HT-29 (cell line): ENCODE data around the gene NUTM2A. TPM values are rescaled to one million over a fixed set of nuclear protein-coding genes. Genes with fewer than 3 reads are reported as not detected.
A peak's percentile ranks its signal among the peaks of the same experiment; 100 is the strongest.
"Not testable (repeated sequence)": the region's sequence is repeated elsewhere in the genome, so short reads cannot be mapped to it uniquely, and the experiment has no call there.

Experiments
- DNase-seq: peaks from one replicate; pipeline ENCODE4 v3.0.0-alpha.2; 2015; ENCODE audit warnings: low spot score
- total RNA-seq: library from RNA; depleted of rRNA; stranded (reverse); fragments of >200 nt; shearing (Covaris generic); gene quantifications from 2 replicates; pipeline ENCODE4 v1.2.3, GENCODE V29; 2014; rRNA removed

The NUTM2A gene
- total RNA-seq: 0.21 TPM in 1 of 2 replicates, not detected in the other

DNA sequence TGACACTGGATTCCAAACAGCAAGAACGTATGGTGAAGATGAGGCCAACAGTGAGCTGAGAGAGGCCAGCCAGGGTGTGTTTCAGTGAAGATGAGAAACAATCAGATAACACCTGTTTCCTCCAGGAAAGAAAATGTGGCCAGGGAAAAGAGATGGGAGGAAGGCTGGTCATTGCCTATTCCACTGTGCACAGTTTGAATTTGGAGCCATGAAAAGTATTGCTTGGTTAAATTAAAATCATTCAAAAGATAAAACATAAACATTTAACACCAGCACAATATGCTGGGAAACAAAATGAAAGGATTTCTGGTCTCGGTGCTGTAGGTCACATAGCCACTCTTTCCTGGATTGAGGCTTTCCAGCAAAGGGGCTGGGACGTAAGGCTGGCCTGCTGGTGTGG is at the start of gene NUTM2A:
Gene NUTM2A, plus strand, starts transcription at position 301 of the 400 bp plus-strand sequence. CDS start 383 bp downstream, outside the sequence.
- not testable (repeated sequence) for DNase-seq

DNA sequence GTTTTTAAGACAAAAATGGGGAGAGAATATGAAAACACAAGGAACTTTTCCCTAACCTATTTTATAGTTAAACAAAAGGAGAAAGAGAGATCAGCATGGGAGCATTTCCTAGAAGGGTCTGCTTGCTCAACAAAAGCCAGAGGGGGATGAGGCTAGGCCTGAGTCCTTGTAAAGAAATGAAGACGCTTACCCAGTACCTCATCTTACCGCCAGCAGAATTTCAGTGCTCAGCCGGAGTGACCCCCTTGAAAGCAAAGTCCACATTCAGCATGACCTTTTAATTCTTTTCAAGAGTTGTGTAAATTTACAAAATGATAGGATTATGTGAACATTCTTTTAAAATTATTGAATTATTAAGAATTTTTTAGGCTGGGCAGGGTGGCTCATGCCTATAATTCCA is 47.7 kb upstream of the NUTM2A start:
- not testable (repeated sequence) for DNase-seq

- not testable (repeated sequence) for DNase-seq
Measured at GRCh38 chr10:87184421-87184820, 40.8 kb upstream of the NUTM2A start.

DNA sequence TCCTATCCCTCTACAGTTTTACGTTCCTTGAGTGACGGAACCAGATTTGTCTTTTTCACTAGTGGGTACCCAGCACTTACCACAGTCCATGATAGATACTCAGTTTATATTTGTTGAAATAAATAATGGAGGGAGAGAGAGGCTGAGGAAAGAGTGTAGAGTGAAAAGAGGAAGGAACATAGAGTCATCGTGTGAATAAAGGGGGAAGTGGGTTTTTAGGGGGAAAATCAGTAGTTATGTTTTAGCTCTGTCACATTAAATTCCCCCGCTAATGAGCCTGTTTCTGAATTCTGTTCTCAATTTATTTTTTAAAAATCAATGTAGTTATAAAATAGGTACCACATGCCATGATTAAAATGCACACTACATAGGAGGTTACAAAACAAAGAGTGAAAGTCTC is 39.2 kb upstream of the NUTM2A start:
- not testable (repeated sequence) for DNase-seq

DNA sequence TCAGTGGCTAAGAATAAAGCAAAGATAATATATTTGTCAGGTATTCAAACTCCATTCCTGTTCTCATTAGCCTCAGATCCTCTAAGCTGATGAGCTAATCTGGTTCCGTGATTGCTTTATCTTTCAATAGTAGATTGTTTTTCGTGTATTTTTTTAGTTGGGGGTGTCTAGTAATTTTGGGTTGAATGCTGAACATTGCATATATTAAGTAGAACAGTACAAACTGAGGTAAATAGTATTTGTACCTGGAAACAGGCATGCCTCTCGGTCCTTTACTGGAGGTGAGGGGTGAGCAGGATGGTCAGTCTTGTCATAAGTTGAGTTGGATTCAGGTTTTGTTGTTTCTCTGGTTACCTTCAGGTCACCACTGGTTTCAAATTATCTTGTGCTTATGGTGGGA is 37.7 kb upstream of the NUTM2A start:
- not testable (repeated sequence) for DNase-seq

GRCh38 chr10:87191841-87192240 is 33.4 kb upstream of the NUTM2A start:
- not testable (repeated sequence) for DNase-seq

DNA sequence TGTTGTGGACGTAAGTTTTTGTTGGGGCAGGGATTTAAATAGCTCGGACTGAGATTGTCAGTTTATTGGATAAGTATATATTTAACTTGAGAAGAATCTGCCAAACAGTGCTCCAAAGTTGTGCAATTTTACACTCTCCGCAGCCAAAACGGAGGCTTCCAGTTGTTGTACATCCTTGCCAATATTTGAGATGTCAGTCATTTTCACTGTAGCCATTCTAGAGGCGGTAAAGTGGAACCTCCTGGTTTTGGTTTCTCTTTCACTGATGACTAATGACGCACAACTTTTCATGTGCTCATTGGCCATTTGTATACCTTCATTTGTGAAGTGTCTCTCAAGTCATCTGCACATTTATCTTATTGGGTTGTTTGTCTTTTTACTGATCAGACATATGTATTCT is 24.3 kb upstream of the NUTM2A start:
- DNase-seq: peak; percentile 18

DNA sequence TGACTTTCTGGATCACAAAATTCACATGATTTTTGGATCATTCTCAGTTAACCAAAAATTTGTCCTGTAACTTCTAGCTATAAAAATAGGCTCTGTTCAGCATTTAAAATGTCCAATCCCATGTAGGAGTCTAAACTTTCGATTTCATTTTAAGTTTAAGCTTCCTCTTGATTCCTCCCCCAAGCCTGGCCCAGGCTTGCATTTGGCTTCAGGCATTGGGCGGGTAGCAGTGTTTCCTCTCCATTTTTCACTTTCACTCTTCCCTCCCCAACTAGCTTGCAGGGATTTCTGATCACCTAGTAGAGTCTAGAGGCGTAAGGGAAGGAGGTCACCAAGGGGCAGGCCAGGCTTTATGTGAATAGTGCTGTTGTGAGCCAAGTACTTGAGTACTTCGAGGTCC is 20.4 kb upstream of the NUTM2A start:
- DNase-seq: not testable (repeated sequence)

DNA sequence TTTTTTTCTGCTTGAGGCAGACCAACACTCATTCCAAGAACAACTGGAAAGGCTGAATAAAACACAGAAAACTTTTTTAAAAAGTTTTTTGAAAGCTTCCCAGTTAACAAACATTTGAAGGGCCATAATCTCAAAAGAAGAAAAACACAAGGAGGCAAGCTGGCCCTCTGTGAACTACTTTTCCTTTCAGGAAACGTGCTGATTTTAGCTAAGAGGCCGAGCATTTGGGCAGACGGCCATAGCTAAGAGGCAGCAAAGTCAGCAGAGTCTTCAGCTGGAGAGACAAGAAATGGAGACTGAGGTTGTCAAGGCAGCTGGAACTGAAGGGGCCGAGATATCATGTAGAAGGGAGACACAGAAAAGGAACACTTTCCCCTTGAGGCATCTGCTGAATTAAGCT is 18.3 kb upstream of the NUTM2A start:
- not testable (repeated sequence) for DNase-seq

- DNase-seq: not testable (repeated sequence)
Measured at GRCh38 chr10:87210309-87210708, 14.9 kb upstream of the NUTM2A start.

DNA sequence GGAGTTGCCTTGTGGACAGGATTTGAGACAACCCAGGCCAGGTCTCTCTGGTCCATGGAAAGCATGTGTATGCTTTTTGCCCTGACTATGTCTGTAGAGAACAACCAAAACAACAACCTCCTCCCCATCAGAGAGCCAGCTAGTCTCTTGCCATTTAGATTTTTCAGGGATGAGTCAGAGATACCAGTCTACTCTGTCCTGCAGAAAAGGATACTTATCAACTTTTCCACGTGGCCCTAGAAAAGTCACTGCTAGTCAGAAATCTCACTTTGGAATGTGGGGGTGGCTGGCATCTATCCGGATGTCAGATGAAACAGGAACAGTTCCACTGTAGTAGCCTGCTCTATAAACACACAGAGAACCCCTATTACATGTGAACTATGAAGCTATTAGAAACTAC is 13.4 kb upstream of the NUTM2A start:
- DNase-seq: not testable (repeated sequence)

DNA sequence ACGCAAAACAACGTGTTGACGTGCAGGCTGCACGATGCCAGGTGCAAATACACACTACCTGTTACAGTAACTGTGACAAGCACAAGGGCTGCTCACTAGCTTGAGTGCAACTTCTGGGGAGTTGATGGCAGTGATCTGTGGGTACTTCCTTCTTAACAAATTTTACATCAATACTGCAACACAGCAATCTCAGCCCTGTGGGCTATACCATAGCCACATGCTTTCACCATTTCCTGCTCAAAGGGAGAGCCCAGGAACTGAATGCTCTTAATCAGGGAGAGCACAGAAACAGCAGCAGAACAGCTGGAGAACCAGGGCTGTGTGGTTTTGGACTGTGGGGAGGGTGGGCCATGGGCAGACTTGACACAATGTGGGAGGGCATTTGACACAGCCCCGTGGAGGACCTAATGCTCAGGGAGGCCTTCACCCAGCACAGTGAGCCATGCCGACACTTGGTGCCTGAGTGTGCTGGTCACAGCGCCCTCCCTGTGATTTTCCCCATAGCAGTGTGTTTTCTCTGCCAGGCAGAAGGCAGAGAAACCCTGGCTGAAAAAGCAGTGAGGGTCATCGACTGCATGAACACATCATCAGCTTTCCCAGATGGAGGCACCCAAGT is 12.0 kb upstream of the NUTM2A start:
- not testable (repeated sequence) for DNase-seq

DNA sequence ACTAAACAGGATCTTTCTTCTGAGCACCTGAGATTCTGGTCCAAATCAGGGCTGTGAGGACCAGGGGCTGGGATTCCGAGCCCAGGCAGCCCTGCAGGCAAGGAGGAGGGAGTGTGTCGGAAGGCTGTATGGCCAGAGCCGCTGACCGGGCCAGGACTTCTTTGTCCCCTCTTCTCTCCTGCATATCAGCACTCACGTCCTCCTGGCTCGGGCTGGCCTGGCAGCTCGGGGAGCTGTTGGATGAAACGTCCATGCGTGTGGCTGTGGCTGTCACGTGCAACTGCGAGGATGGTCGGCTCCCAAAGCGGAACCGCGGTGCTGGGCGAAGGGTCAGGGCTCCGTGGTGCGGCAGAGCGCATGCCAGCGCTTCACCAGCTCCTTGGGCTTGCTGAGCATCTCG is 11.4 kb upstream of the NUTM2A start:
- DNase-seq: not testable (repeated sequence)

GRCh38 chr10:87216120-87216519 is 9.1 kb upstream of the NUTM2A start:
- not testable (repeated sequence) for DNase-seq

GRCh38 chr10:87219370-87219769 is 5.9 kb upstream of the NUTM2A start:
- not testable (repeated sequence) for DNase-seq

GRCh38 chr10:87222789-87223188 is 2.5 kb upstream of the NUTM2A start:
- not testable (repeated sequence) for DNase-seq

GRCh38 chr10:87228247-87228646 is 3.0 kb downstream of the NUTM2A start:
- DNase-seq: not testable (repeated sequence)

- not testable (repeated sequence) for DNase-seq
Measured at GRCh38 chr10:87229211-87229610, 4.0 kb downstream of the NUTM2A start.

GRCh38 chr10:87234854-87235253 is 9.6 kb downstream of the NUTM2A start:
- DNase-seq: not testable (repeated sequence)

GRCh38 chr10:87237244-87237643 is 12.0 kb downstream of the NUTM2A start:
- DNase-seq: not testable (repeated sequence)

- not testable (repeated sequence) for DNase-seq
Measured at GRCh38 chr10:87239346-87239808, 14.1 kb downstream of the NUTM2A start.

DNA sequence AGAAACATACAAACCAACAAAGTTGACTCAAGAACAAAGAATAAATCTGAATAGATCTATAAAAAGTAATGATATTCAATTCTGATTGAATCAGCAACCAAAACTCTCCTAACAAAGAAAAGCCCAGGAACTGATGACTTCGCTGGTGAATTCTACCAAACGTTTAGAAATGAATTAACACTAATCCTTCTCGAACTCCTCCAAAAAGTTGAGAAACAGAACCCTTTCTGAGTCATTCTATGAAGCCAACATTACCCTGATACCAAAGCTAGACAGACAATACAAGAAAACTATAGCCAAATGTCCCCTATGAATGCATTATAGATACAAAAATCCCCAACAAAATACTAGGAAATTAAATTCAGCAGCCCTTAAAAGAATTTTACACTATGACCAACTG is 16.9 kb downstream of the NUTM2A start:
- not testable (repeated sequence) for DNase-seq

DNA sequence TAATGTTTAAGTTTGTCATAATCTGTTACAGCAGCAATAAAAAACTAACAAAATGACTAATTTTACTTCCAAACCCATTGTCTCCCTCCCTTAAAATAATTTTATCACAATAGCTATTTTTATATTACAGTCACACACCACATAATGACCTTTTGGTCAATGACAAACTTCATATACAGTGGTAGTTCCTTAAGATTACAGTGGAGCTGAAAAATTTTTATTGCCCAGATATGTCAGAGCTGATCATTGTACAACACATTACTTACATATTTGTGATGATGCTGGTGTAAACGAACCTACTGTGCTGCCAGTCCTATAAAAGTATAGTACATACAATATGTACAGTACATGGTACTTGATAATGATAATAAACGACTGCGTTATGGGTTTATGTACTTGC is 22.1 kb downstream of the NUTM2A start:
- DNase-seq: not testable (repeated sequence)
